Endothelial cell of umbilical vein (primary cell): Measurements from ENCODE around the gene PPFIBP2.

Experiments
- MYC ChIP-seq: IDR thresholded peaks from one replicate; pipeline ENCODE4 v1.6.1; 2011; ENCODE audit warnings: mild to moderate bottlenecking, low read depth, low read length
- TF ChIP-seq, protein P1 (sequence below), 2 donors: IDR thresholded peaks; 1 replicate in 1 of 2; 2 replicates in 1 of 2; pipeline ENCODE4 v1.5.1; 2011; ENCODE audit warnings: low read length in 2 of 2, mild to moderate bottlenecking in 2 of 2, moderate library complexity in 2 of 2, control low read depth in 1 of 2, inconsistent platforms in 1 of 2, low read depth in 1 of 2; ENCODE audit not compliant: insufficient read depth in 1 of 2; ENCODE audit errors: extremely low read depth in 1 of 2

DNA sequence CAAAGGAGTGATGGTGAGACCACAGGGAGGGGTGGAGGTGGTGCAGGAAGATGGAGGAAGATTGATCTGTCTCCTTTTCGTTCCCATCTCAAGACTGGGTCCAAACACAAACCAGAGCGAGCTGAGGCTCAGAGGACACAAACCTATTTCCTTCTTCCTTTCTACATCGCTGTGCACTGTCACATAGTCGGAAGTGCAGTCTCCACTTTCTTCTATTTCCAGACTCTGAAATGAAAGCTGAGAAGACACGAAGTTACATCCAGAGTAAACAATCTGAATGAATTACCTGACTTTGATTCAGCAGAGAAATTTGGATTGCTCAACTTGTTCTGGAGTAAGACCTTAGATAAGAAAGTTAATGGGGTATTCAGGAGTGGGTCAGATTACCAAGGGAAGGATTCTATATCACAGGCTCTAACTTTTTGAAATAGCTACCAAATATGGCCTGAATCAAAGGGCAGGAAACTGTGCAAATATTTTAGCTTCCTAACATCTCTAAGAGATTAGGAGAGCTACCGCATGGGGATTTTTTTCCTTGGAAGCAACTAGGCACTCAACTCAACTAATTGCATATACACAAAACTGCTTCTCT is 178.1 kb downstream of the PPFIBP2 start:
- TF ChIP-seq, protein P1, sequence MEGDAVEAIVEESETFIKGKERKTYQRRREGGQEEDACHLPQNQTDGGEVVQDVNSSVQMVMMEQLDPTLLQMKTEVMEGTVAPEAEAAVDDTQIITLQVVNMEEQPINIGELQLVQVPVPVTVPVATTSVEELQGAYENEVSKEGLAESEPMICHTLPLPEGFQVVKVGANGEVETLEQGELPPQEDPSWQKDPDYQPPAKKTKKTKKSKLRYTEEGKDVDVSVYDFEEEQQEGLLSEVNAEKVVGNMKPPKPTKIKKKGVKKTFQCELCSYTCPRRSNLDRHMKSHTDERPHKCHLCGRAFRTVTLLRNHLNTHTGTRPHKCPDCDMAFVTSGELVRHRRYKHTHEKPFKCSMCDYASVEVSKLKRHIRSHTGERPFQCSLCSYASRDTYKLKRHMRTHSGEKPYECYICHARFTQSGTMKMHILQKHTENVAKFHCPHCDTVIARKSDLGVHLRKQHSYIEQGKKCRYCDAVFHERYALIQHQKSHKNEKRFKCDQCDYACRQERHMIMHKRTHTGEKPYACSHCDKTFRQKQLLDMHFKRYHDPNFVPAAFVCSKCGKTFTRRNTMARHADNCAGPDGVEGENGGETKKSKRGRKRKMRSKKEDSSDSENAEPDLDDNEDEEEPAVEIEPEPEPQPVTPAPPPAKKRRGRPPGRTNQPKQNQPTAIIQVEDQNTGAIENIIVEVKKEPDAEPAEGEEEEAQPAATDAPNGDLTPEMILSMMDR (IDR thresholded peaks at IDR 0.05; ENCODE audit: extremely low read depth in 1 of 2, insufficient read depth in 1 of 2, low read depth in 1 of 2, low read length in 2 of 2) = no peak
- no peak for TF ChIP-seq MYC
